Stimulated activated CD8-positive, alpha-beta memory T cell treated with anti-CD3 and anti-CD28 coated beads, Interleukin-12 subunit alpha, Interleukin-12 subunit beta, amount 100 ng/mL, for 24 hours (primary cell): ENCODE measurements around the gene DAP3.
"Not testable (repeated sequence)": the region's sequence is repeated elsewhere in the genome, so short reads cannot be mapped to it uniquely, and the experiment has no call there.

Experiments used
- DNase-seq: peaks from one replicate; pipeline ENCODE4 v3.0.0-alpha.2; 2020; ENCODE audit errors: extremely low read depth

DAP3 gene

DNA sequence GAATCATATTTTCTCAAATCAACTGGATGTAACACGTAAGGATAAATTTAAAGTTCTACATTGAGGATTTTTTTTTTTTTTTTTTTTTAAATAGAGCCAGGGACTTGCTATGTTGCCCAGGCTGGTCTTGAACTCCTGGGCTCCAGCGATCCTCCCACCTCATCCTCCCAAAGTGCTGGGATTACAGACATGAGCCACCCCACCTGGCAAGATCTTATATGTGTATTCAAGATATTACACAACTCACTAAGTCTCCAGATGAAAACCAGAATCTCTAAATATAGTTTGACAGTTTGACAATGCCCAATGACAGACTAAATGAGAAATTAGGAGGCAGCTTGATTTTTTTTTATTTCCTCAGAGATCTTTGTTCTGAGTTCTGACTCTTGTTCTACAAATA lies 7.1 kb upstream of the DAP3 start:
- no peak for DNase-seq

DNA sequence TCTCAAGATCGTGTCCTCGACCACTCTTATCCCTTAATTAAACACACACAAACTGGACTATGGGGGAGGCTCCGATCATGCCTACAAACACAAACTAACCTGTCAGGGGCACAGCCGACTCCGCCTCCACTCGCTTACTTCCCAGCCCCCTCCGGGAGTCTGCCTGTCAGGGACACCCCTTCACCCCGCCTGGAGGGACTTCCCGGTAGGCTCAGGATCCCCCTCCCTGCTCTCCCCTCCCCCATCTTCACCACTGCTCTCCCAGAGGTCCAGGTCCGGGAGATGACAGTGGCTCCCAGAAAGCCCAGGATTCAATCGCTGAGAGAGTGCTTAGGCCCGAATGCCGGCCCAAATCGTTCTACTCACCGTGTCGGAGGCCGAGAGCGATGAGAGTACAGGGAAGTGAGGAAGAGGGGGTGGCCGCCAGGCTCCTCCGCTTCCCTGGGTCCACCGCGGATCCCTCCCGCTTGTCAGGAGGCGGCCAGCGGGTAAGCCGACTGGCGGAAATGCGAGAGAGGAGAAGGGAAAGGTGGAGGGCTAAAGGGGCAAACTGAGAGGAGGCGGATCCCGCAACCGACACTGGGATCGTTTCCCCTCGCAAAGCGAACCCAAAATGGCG lies 1.1 kb upstream of the DAP3 start:
- not testable (repeated sequence) for DNase-seq

- peak; percentile 78 for DNase-seq
Observed at GRCh38 chr1:155688324-155689080, 389 bp upstream of the DAP3 start, which contains the start of gene YY1AP1. Gene YY1AP1 (minus strand): TSS chr1:155688774. CDS start chr1:155680436, 8,338 bp downstream.

- DNase-seq = no peak
Observed at GRCh38 chr1:155691992-155692528, 3.2 kb downstream of the DAP3 start.

GRCh38 chr1:155694167-155694566 lies 5.3 kb downstream of the DAP3 start:
- no peak for DNase-seq

- no peak for DNase-seq
Observed at GRCh38 chr1:155695072-155695471, 6.2 kb downstream of the DAP3 start.

DNA sequence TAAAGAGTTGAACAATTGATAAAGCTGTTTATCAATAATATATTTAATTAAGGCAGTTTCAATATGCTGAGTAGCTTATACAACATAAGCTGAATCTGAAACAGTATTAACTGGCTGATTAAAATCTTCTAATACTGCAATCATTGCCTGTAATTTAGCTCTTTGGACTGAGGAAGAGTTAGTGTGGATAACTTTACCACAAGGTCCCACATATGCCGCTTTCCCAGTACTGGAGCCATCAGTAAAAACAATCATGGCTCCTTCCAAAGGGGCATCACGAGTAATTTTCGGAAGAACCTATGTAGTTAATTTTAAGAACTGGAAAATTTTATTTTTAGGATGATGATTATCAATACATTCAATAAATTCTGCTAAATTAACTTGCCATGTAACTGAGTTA lies 6.7 kb downstream of the DAP3 start:
- DNase-seq = no peak

GRCh38 chr1:155696524-155696923 lies 7.6 kb downstream of the DAP3 start:
- DNase-seq = no peak

DNA sequence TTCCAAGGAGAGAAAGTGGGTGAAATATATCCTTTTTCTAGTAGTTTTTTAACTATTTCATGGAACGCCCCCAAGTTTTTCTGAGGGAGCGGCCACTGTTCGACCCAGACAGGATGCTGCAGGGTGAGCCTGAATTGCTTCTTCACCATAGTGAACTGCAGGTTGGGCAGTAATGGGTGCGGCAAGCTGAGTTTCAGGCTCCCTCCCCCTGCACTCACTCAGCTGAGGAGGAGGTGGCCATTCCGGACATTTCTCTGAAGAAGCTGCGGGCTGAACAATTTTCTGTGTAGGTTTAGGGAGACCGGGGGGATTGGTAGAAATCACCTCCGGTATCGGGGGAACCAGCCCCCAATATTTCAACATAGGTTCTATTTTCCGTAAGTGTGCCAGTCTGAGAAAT lies 8.2 kb downstream of the DAP3 start:
- DNase-seq = no peak

DNA sequence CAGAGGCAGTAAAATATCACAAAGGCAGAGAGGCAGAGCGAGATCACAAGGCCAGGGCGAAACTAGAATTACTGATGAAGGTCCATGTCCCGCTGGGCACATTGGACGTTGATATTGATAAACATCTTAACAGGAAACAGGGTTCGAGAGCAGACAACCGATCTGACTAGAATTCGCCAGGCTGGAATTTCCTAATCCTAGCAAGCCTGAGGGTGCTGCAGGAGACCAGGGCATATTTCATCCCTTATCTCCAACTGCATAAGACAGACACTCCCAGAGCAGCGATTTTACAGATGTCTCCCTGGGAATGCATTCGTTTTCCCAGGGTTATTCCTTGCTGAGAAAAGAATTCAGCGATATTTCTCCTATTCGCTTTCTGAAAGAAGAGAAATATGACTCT lies 8.7 kb downstream of the DAP3 start:
- not testable (repeated sequence) for DNase-seq

DNA sequence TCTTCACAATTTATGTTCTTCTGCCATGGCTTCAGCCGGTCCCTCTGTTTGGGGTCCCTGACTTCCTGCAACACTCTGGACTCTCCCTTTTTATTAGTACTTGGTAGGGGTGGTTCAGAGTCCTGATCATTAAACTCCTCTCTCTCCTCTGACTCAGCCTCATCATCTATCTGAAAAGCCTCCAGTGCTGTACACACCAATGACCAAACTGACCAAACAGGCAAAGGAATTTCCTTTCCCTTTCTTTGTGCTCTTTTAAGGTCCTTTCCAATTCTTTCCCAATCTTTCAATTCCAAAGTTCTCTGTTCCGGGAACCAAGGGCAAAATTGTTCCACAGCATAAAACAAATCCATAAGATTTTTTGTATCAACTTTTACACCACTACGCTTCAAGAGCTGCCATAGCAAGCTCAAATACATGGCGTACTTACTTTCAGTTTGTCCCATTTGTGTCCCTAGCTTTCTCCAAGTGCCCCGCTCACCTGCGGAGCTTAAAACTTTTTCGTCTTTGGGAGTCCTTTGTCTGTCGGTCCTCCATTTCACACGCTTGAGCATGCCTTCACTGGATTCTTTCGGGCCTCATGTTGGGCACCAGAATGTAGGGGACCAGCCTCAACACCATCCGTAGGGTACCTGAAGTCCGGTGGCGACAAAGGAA lies 9.6 kb downstream of the DAP3 start:
- no peak for DNase-seq

GRCh38 chr1:155699062-155699461 lies 10.2 kb downstream of the DAP3 start:
- not testable (repeated sequence) for DNase-seq

GRCh38 chr1:155701675-155702074 lies 12.8 kb downstream of the DAP3 start:
- DNase-seq = not testable (repeated sequence)

DNA sequence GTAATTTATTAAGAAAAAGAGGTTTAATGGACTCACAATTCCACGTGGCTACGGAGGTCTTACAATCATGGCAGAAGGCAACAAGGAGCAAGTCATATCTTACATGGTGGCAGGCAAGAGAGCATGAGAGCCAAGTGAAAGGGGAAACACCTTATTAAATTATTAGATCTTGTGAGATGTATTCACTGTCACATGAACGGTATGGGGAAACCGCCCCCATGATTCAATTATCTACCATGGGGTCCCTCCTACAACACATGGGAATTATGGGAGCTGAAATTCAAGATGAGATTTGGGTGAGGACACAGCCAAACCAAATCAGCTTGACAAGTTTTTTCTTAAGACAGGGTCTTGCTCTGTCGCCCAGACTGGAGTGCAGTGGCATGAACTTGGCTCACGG lies 14.3 kb downstream of the DAP3 start:
- no peak for DNase-seq

DNA sequence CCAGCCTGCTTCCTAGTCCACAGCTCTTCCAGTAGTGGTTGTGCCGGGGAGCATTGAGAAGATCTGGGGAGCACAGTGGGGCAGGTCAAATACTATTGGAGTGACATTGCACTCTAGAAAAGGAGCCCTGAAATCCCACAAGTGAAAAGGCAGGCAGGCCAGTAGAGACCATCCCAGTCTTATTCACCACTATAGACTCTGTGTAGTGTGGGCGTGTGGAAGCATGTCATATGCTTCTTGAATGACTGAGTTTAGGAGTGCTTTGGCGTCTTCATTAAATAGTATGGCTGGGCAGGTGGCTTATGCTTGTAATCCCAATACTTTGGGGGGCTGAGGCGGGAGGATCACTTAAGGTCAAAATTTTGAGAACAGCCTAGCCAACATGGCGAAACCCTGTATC lies 15.5 kb downstream of the DAP3 start:
- DNase-seq = not testable (repeated sequence)

GRCh38 chr1:155706139-155706538 lies 17.2 kb downstream of the DAP3 start:
- DNase-seq = no peak

DNA sequence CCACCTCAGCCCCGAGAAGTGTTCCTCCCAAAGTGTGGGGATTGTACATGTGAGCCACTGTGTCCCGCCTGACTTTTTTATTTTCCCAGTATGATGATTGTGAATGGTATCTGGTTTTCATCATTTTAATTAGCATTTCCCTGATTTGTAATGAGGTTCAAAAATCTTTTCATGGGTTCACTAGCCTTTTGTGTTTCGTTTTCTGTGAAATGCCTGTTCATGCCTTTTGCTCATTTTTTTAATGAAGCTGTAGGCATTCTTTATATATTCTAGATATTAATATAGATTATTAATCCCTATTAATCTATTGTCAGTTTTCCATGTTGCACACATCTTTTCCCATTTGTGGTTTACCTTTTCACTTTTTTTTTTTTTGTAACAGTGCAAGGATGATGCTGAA lies 20.5 kb downstream of the DAP3 start:
- DNase-seq = no peak

- DNase-seq = not testable (repeated sequence)
Observed at GRCh38 chr1:155711457-155711856, 22.6 kb downstream of the DAP3 start.

DNA sequence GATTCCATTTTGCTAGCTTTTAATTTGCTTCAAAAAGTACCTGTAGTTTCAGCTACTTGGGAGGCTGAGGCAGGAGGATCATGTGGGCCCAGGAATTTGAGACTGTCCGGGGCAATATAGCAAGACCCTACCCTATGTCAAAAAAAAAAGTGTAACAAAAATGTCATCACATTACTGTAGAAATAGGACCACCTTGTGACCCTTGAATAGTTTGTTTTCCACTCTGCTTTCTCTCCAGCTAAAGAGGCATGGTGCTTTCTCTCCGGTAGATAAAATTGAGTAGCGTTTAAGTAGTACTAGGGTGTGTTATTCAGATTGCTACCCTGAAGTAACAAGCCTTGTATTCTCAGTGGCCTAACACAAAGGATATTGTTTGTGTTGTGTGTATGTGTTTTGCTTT lies 23.7 kb downstream of the DAP3 start:
- not testable (repeated sequence) for DNase-seq

- DNase-seq = no peak
Observed at GRCh38 chr1:155713075-155713474, 24.2 kb downstream of the DAP3 start.

GRCh38 chr1:155715056-155715455 lies 26.2 kb downstream of the DAP3 start:
- not testable (repeated sequence) for DNase-seq

- DNase-seq = no peak
Observed at GRCh38 chr1:155715777-155716176, 26.9 kb downstream of the DAP3 start.

GRCh38 chr1:155717041-155717440 lies 28.1 kb downstream of the DAP3 start:
- DNase-seq = no peak
